Hindlimb muscle (tissue), 1 donor: Measurements from ENCODE around the gene GRIFIN. TPM values are rescaled to one million over a fixed set of nuclear protein-coding genes. Genes with fewer than 3 reads are reported as not detected.

ENCODE experiments used
- DNase-seq: peaks from one replicate; pipeline ENCODE4 v3.0.0-alpha.2; 2013
- polyA plus RNA-seq: library from polyadenylated mRNA; unstranded; fragments of 120-200 nt; gene quantifications from one replicate; pipeline ENCODE4 v1.2.1, GENCODE V29; 2013; ENCODE audit not compliant: insufficient read length

The GRIFIN gene
- polyA plus RNA-seq, 1 donor = not detected

- no peak for DNase-seq
These were observed 43.1 kb downstream of the GRIFIN start for GRCh38 chr7:2432910-2433712.

GRCh38 chr7:2431260-2431867 is 44.8 kb downstream of the GRIFIN start:
- DNase-seq = no peak

GRCh38 chr7:2425749-2426148 is 50.4 kb downstream of the GRIFIN start:
- no peak for DNase-seq

Other genes with a start within 250 kb of the GRIFIN start
- 27.6 TPM for gene MAD1L1, start 243.5 kb downstream of the GRIFIN start, polyA plus RNA-seq
- gene MRM2, start 234.2 kb downstream of the GRIFIN start, polyA plus RNA-seq = 24.9 TPM
- 17.4 TPM for gene NUDT1, start 234.2 kb downstream of the GRIFIN start, polyA plus RNA-seq
- gene SNX8, start 162.0 kb downstream of the GRIFIN start, polyA plus RNA-seq = 29.4 TPM
- 110 TPM for gene EIF3B, start 121.6 kb downstream of the GRIFIN start, polyA plus RNA-seq
- gene CHST12, start 72.8 kb downstream of the GRIFIN start, polyA plus RNA-seq = 10.9 TPM
- gene LFNG, start 43.4 kb upstream of the GRIFIN start, polyA plus RNA-seq = 21.3 TPM
- 25.9 TPM for gene BRAT1, start 79.1 kb upstream of the GRIFIN start, polyA plus RNA-seq
- 5.9 TPM for gene IQCE, start 82.6 kb upstream of the GRIFIN start, polyA plus RNA-seq
- 83.4 TPM for gene TTYH3, start 155.6 kb upstream of the GRIFIN start, polyA plus RNA-seq
- gene AMZ1, start 211.8 kb upstream of the GRIFIN start, polyA plus RNA-seq = 0.67 TPM